HG03280 (cell line): ENCODE measurements around the gene XIRP2.

Source experiments
- ATAC-seq: cut with Tn5 transposase; IDR thresholded peaks from one replicate; pipeline ENCODE4 v1.9.1; 2021; ENCODE audit warnings: mild to moderate bottlenecking, moderate library complexity; ENCODE audit not compliant: unreplicated experiment

XIRP2 gene

GRCh38 chr2:166926657-166927056, 38.4 kb downstream of the XIRP2 start:
- ATAC-seq: no peak

- ATAC-seq: no peak
Measured at GRCh38 chr2:166932032-166932431, 43.8 kb downstream of the XIRP2 start.

GRCh38 chr2:166934817-166935216, 46.5 kb downstream of the XIRP2 start:
- ATAC-seq: no peak

- ATAC-seq: no peak
Measured at GRCh38 chr2:166942377-166942776, 54.1 kb downstream of the XIRP2 start.

GRCh38 chr2:166944909-166945308, 56.6 kb downstream of the XIRP2 start:
- ATAC-seq: no peak

- no peak for ATAC-seq
Measured at GRCh38 chr2:166957686-166958085, 69.4 kb downstream of the XIRP2 start.

- ATAC-seq: no peak
Measured at GRCh38 chr2:166958986-166959481, 70.8 kb downstream of the XIRP2 start.

GRCh38 chr2:166959556-166959955, 71.3 kb downstream of the XIRP2 start:
- ATAC-seq: no peak

GRCh38 chr2:166960702-166961270, 72.5 kb downstream of the XIRP2 start:
- no peak for ATAC-seq

GRCh38 chr2:166961933-166962332, 73.7 kb downstream of the XIRP2 start:
- ATAC-seq: no peak

- ATAC-seq: no peak
Measured at GRCh38 chr2:166969486-166969885, 81.2 kb downstream of the XIRP2 start.

GRCh38 chr2:166972002-166972401, 83.7 kb downstream of the XIRP2 start:
- no peak for ATAC-seq

- no peak for ATAC-seq
Measured at GRCh38 chr2:166972418-166972817, 84.1 kb downstream of the XIRP2 start.

GRCh38 chr2:166984188-166984587, 95.9 kb downstream of the XIRP2 start:
- no peak for ATAC-seq

- ATAC-seq: no peak
Measured at GRCh38 chr2:166984797-166985196, 96.5 kb downstream of the XIRP2 start.

GRCh38 chr2:166994588-166995336, 106.5 kb downstream of the XIRP2 start:
- ATAC-seq: no peak

- ATAC-seq: no peak
Measured at GRCh38 chr2:166996465-166996864, 108.2 kb downstream of the XIRP2 start.

- ATAC-seq: no peak
Measured at GRCh38 chr2:167001165-167001564, 112.9 kb downstream of the XIRP2 start.

- no peak for ATAC-seq
Measured at GRCh38 chr2:167005096-167005495, 116.8 kb downstream of the XIRP2 start.

- ATAC-seq: no peak
Measured at GRCh38 chr2:167013227-167013626, 124.9 kb downstream of the XIRP2 start.

- no peak for ATAC-seq
Measured at GRCh38 chr2:167015806-167016205, 127.5 kb downstream of the XIRP2 start.

GRCh38 chr2:167017021-167017420, 128.7 kb downstream of the XIRP2 start:
- ATAC-seq: no peak

GRCh38 chr2:167018590-167018989, 130.3 kb downstream of the XIRP2 start:
- ATAC-seq: no peak
